ENCODE data around the gene RAD51B. TPM values are rescaled to one million over a fixed set of nuclear protein-coding genes. Genes with fewer than 3 reads are reported as not detected.
A peak's percentile ranks its signal among the peaks of the same experiment; 100 is the strongest.

The RAD51B gene
- total and polyA plus RNA-seq, 8 donors = 1.8 to 30.7 (median 15.3) TPM

DNA sequence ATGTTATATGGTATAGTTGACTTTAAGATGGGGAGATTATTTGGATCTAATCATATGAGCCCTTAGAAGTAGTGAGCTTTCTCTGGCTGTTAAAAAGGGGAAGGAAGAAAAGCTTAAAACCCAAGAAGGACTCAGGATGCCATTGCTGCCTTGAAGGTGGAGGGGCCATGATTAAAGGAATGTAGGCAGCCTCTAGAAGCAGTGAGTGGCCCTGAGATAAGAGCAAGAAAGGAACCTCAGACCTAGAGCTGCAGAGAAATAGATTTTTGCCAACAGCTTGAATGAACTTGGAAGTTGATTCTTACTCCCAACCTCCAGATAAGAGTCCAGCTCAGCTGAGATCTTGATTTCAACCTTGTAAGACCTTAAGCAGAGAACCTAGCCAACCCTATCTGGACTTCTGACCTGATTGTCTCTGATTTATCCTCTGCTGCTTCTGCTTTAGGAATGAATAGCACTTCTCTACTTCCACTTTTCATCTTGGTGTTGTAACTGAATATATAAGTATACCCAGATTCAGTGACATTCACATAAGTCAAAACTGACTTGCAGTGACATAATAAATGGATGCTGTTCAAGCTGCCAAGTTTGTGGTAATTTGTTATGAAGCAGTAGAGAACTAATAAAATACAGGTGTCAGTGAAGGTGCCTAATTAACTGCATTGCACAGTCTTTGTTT lies 33.5 kb downstream of the RAD51B start:
- no peak for TF ChIP-seq EP300 (IDR thresholded peaks at IDR 0.05)
- no peak for TF ChIP-seq POLR2A (IDR thresholded peaks at IDR 0.05)
- Histone ChIP-seq H3K36me3 (no peaks in the 10 kb centered on the region), H3K27ac (peak overlapping the region in 2 of 5 donors; percentile 52 to 62), H3K4me3 (no peak overlapping the region), H3K4me1 (peaks cover 0 to 47% (median 12%) of the 10 kb centered on the region in 4 donors), H3K27me3 (no peaks in the 10 kb centered on the region), H3K9me3 (no peaks in the 10 kb centered on the region)
- intact Hi-C loops (cut with DNase I; ENCODE audit: low total_unique reads) = no loop called here
- no peak for DNase-seq

DNA sequence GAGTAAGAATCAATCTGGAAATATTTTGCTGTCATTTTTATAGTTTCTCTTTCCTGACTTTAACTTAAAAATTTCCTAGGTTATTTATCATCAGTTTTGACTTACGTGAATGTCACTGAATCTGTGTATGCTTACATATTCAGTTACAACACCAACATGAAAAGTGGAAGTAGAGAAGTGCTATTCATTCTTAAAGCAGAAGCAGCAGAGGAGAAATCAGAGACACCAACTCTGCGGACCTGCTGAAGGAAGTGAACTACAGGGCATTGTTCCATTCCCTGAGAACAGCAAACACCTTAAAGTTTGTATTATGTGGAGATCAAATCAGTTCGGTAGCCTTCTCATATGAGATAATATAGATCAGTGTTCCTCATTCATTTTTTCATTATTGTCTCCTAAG lies 34.1 kb downstream of the RAD51B start:
- Histone ChIP-seq H3K4me1 (peaks cover 0 to 47% (median 12%) of the 10 kb centered on the region in 4 donors), H3K4me3 (no peak overlapping the region), H3K9me3 (no peaks in the 10 kb centered on the region), H3K27me3 (no peaks in the 10 kb centered on the region), H3K36me3 (no peaks in the 10 kb centered on the region), H3K27ac (peak overlapping the region in 2 of 5 donors; percentile 52 to 62)
- intact Hi-C loops (cut with DNase I; ENCODE audit: low total_unique reads) = no loop called here
- 27 to 49% (median 38%) methylated on average over 3 of the region's 3 CpGs for WGBS, 5 donors
- TF ChIP-seq POLR2A (IDR thresholded peaks at IDR 0.05) (no peak), EP300 (IDR thresholded peaks at IDR 0.05) (no peak), POLR2AphosphoS5 (IDR thresholded peaks at IDR 0.05) (no peak)
- TF ChIP-seq, protein P1, sequence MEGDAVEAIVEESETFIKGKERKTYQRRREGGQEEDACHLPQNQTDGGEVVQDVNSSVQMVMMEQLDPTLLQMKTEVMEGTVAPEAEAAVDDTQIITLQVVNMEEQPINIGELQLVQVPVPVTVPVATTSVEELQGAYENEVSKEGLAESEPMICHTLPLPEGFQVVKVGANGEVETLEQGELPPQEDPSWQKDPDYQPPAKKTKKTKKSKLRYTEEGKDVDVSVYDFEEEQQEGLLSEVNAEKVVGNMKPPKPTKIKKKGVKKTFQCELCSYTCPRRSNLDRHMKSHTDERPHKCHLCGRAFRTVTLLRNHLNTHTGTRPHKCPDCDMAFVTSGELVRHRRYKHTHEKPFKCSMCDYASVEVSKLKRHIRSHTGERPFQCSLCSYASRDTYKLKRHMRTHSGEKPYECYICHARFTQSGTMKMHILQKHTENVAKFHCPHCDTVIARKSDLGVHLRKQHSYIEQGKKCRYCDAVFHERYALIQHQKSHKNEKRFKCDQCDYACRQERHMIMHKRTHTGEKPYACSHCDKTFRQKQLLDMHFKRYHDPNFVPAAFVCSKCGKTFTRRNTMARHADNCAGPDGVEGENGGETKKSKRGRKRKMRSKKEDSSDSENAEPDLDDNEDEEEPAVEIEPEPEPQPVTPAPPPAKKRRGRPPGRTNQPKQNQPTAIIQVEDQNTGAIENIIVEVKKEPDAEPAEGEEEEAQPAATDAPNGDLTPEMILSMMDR (IDR thresholded peaks at IDR 0.05) = no peak
- no peak for DNase-seq

DNA sequence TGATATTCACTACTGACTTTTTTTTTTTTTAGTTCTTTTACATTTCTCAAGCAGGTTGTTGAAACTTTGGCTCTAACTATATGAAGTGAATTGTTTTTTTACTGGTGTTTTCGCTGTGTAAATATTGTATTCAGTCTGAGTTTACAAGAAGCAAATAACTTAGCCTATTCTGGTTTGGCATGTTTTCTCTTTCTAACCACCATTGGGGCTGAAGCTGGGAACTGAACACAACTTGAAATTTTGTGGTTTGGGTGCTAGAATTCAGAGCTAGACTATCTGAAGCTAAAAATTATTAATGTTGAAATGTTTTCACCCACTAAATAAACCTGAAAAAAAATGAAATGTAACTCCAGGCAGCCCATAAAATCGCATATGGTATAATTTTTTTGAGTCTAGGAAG lies 37.2 kb downstream of the RAD51B start:
- intact Hi-C loops (cut with DNase I; ENCODE audit: low total_unique reads) = no loop called here
- Histone ChIP-seq H3K36me3 (no peaks in the 10 kb centered on the region), H3K9me3 (no peaks in the 10 kb centered on the region), H3K4me1 (peaks cover 0 to 42% (median 12%) of the 10 kb centered on the region in 4 donors), H3K4me3 (no peak overlapping the region), H3K27ac (peak overlapping the region in 1 of 5 donors; percentile 46), H3K27me3 (no peaks in the 10 kb centered on the region)
- DNase-seq = peak in 1 of 2 donors; percentile 57
- no peak for TF ChIP-seq EP300 (IDR thresholded peaks at IDR 0.05)
- no peak for TF ChIP-seq POLR2A (IDR thresholded peaks at IDR 0.05)
- TF ChIP-seq POLR2AphosphoS5 (IDR thresholded peaks at IDR 0.05) = no peak
- 12 to 45% (median 26%) methylated on average over 2 of the region's 2 CpGs for WGBS, 5 donors

DNA sequence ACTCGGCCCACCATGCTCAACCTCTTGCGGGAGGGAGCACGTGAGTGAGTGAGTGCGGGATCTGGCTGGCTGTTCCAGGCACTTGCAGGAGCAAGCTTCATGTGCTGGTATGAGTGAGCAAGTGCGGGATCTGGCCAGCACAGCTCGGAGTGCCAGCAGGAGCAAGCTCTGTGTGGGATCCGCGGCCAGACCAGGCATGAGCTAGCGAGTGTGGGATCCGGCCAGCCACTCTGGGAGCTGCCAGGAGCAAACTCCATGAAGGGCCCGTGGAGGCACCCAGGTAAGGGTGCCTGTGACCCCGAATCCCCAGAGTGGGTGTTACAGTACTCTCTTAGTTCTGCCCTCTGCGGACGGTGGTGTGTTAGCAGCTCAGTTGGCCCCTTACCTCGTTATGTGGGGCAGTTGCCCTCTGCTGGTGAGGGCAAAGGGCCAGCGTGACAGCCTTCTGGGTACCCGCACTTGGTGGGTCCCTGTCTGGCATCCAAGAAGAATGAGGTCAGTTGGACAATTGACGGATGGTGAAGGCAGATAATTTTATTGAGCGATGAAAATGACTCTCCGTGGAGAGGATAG lies 38.3 kb downstream of the RAD51B start:
- no peak for DNase-seq
- peaks cover 0 to 32% (median 12%) of the 10 kb centered on the region in 4 donors for H3K4me1 ChIP-seq
- 81 to 94% (median 86%) methylated on average over 20 of the region's 20 CpGs for WGBS, 5 donors
- H3K36me3 ChIP-seq = no peaks in the 10 kb centered on the region
- no peaks in the 10 kb centered on the region for H3K27me3 ChIP-seq
- H3K4me3 ChIP-seq = no peak overlapping the region
- no peak overlapping the region for H3K27ac ChIP-seq
- TF ChIP-seq EP300 (IDR thresholded peaks at IDR 0.05) (no peak), POLR2AphosphoS5 (IDR thresholded peaks at IDR 0.05) (no peak), POLR2A (IDR thresholded peaks at IDR 0.05) (no peak)
- TF ChIP-seq, protein P1 (IDR thresholded peaks at IDR 0.05) = no peak
- H3K9me3 ChIP-seq = no peaks in the 10 kb centered on the region
- intact Hi-C loops (cut with DNase I; ENCODE audit: low total_unique reads) = no loop called here

DNA sequence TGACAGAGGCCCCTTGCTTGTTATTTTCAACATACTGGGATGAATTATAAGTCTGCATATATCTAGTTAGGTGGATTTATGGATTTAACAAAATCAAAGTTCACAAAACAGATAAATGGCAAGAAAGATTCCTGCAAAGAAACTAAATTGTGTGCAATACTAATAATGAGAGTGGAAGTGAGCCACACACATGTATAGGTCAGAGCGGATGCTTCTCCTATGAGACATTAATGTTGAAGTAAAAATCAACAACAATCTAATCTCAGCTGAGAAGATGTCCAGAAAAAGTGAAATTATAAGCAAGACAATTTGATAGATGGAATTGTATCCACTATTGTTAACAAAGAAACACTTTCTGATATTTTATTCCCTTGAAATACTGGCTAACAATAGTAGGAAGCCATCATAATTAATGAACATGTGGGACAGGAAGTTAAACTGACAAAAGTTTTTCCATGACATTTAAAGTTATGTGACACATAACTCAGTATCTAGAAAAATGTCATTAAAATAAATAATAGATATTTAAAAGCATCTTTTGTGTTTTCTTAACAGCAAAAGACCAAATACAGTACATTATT lies 39.7 kb downstream of the RAD51B start:
- Histone ChIP-seq H3K27me3 (no peaks in the 10 kb centered on the region), H3K4me1 (peaks cover 0 to 18% (median 7%) of the 10 kb centered on the region in 4 donors), H3K27ac (no peak overlapping the region), H3K36me3 (no peaks in the 10 kb centered on the region), H3K4me3 (no peak overlapping the region), H3K9me3 (no peaks in the 10 kb centered on the region)
- WGBS, 5 donors = 83 to 93% (median 90%) methylated on average over 1 of the region's 1 CpG
- DNase-seq = no peak
- TF ChIP-seq POLR2A (IDR thresholded peaks at IDR 0.05) (no peak), POLR2AphosphoS5 (IDR thresholded peaks at IDR 0.05) (no peak), EP300 (IDR thresholded peaks at IDR 0.05) (no peak)
- TF ChIP-seq, protein P1 (IDR thresholded peaks at IDR 0.05) = no peak
- intact Hi-C loops (cut with DNase I; ENCODE audit: low total_unique reads) = no loop called here
